ENCODE data around the gene P3H2. TPM values are rescaled to one million over a fixed set of nuclear protein-coding genes. Genes with fewer than 3 reads are reported as not detected.
A peak's percentile ranks its signal among the peaks of the same experiment; 100 is the strongest.

P3H2 gene
- total and polyA plus RNA-seq, 2 of the 4 experiments (the other 2 are of a cell fraction): 54.7 to 64.3 TPM

DNA sequence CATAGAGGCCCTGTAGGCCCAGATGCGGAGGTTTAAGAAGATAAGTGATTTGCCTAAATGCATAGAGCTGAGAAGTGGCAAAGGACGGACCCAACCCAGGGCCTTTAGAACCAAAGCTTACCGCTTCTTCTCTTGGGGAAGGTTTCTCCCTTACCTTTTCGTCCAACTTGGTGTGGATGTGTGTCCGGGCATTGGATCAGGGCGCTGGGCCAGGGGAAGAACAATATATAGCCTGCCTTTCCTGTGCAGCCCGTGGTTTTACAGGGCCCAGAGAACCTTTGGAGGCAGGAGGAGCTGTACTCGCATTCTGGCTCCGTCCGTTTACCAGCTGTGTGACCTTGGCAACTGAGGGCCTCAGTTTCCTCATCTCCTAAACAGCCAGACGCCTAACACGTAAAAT, 686 bp upstream of the P3H2 start:
- Histone ChIP-seq H3K4me3 (ENCODE audit: insufficient read depth, low read depth, low read length) (no peak overlapping the region), H4K20me1 (ENCODE audit: insufficient read depth, low read length) (peaks cover 11% of the 10 kb centered on the region; the same call in 1 of the 2 replicates), H2BK5ac (ENCODE audit: low read depth, low read length, poor library complexity, severe bottlenecking) (peak overlapping the region; percentile 54), H2BK120ac (ENCODE audit: low read depth, low read length) (peak overlapping the region; percentile 62; the same call in 1 of the 2 replicates), H4K5ac (ENCODE audit: low read depth, low read length) (peak overlapping the region; percentile 63; the same call in 1 of the 2 replicates), H3K56ac (ENCODE audit: extremely low read depth, insufficient read depth, low read length) (no peak overlapping the region), H3K79me1 (ENCODE audit: low read depth in 1 of 2, low read length in 2 of 2) (peaks cover 8 to 45% of the 10 kb centered on the region in 2 experiments; a peak in 3 of 4 replicates), H3K14ac (replicated peaks; ENCODE audit: low read depth, low read length) (peak overlapping the region; percentile 22; the same call in 1 of the 2 replicates), H2AK9ac (replicated peaks; ENCODE audit: low read depth, low read length, poor library complexity) (peak overlapping the region; percentile 25), H3K4ac (ENCODE audit: low read depth, low read length) (peak overlapping the region; percentile 72), H2AK5ac (ENCODE audit: low read depth, low read length) (peak overlapping the region; percentile 80), H3K4me2 (ENCODE audit: low read depth, low read length) (peak overlapping the region; percentile 37; the same call in 1 of the 2 replicates), H2AFZ (replicated peaks; ENCODE audit: low read length, poor library complexity) (peak overlapping the region; percentile 4), H3K18ac (ENCODE audit: low read depth, low read length) (peak overlapping the region; percentile 37; the same call in 1 of the 2 replicates), H3K23ac (ENCODE audit: low read depth, low read length) (peak overlapping the region; percentile 16; the same call in 1 of the 2 replicates), H3K9me3 (ENCODE audit: control insufficient read depth, insufficient read depth, low read length) (no peaks in the 10 kb centered on the region), H2BK20ac (ENCODE audit: low read depth, low read length) (peak overlapping the region; percentile 54), H3K27ac (ENCODE audit: insufficient read depth, low read length) (no peak overlapping the region), H4K91ac (ENCODE audit: insufficient read depth, low read depth, low read length) (peak overlapping the region; percentile 11; the same call in 1 of the 2 replicates), H3K9me1 (ENCODE audit: insufficient read depth, low read length) (peaks cover 11% of the 10 kb centered on the region), H3K27me3 (ENCODE audit: control insufficient read depth, insufficient read depth, low read length) (no peaks in the 10 kb centered on the region), H3K9ac (ENCODE audit: low read depth, low read length) (no peak overlapping the region), H3K4me1 (ENCODE audit: control insufficient read depth, insufficient read depth, low read length) (peaks cover 13% of the 10 kb centered on the region), H4K8ac (ENCODE audit: low read depth in 2 of 2, low read length in 2 of 2) (peak overlapping the region; percentile 18 to 35; a peak in 2 of 4 replicates), H3K36me3 (ENCODE audit: control insufficient read depth, insufficient read depth, low read length) (no peaks in the 10 kb centered on the region), H2BK15ac (ENCODE audit: low read depth, low read length) (no peak overlapping the region; the same call in 1 of the 3 replicates)
- 100% methylated on average over 2 of the region's 12 CpGs; no CpG with 5 or more reads in 1 of the 2 experiments for WGBS, 2 experiments (ENCODE audit: extremely low coverage in 2 of 2, insufficient read length in 1 of 2)
- DNase-seq: no peak
- intact Hi-C loops (cut with micrococcal nuclease): loop anchor here (2.0 to 5.0 kb wide), 3 partner anchors 45 to 301 kb away; no protein-coding TSS in a partner anchor
- POLR2A ChIA-PET (ENCODE audit: unreplicated experiment): interaction anchor here (1.1 kb wide), 1 partner anchor 74 kb away, joined by 8 read pairs; no protein-coding TSS in a partner anchor
- no TSS peak for BruUV-seq (replicated peaks)
- in situ Hi-C loops (cut with MboI; ENCODE audit: low sequenced_read_pairs): no loop called here
- CTCF ChIA-PET: interaction anchor here (0.6 to 1.6 kb wide), 10 partner anchors 10 to 224 kb away, joined by 3 to 6 read pairs (median 4); no protein-coding TSS in a partner anchor
- ATAC-seq (ENCODE audit: low read depth): no peak
- dilution Hi-C loops (cut with HindIII; ENCODE audit: low sequenced_read_pairs, unreplicated experiment): no loop called here
- no peak for TF ChIP-seq CEBPB (IDR thresholded peaks at IDR 0.05; ENCODE audit: low read depth, low read length)
- TF ChIP-seq MAFK (IDR thresholded peaks at IDR 0.05; ENCODE audit: low read depth, low read length): no peak
- no peak for TF ChIP-seq RFX5 (IDR thresholded peaks at IDR 0.05; ENCODE audit: low read depth, low read length)
- no peak for TF ChIP-seq FOS (IDR thresholded peaks at IDR 0.05; ENCODE audit: low read depth, low read length)
- no peak for TF ChIP-seq RAD21 (IDR thresholded peaks at IDR 0.05; ENCODE audit: low read length)
- TF ChIP-seq, protein P1, sequence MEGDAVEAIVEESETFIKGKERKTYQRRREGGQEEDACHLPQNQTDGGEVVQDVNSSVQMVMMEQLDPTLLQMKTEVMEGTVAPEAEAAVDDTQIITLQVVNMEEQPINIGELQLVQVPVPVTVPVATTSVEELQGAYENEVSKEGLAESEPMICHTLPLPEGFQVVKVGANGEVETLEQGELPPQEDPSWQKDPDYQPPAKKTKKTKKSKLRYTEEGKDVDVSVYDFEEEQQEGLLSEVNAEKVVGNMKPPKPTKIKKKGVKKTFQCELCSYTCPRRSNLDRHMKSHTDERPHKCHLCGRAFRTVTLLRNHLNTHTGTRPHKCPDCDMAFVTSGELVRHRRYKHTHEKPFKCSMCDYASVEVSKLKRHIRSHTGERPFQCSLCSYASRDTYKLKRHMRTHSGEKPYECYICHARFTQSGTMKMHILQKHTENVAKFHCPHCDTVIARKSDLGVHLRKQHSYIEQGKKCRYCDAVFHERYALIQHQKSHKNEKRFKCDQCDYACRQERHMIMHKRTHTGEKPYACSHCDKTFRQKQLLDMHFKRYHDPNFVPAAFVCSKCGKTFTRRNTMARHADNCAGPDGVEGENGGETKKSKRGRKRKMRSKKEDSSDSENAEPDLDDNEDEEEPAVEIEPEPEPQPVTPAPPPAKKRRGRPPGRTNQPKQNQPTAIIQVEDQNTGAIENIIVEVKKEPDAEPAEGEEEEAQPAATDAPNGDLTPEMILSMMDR (conservative IDR thresholded peaks at IDR 0.05; ENCODE audit: low read depth, low read length): no peak
- TF ChIP-seq BHLHE40 (IDR thresholded peaks at IDR 0.05; ENCODE audit: low read depth, low read length): no peak
- TF ChIP-seq NFE2L2 (IDR thresholded peaks at IDR 0.05; ENCODE audit: low read depth, low read length): no peak
- no peak for TF ChIP-seq RCOR1 (IDR thresholded peaks at IDR 0.05; ENCODE audit: insufficient replicate concordance, low read length)
- no peak for TF ChIP-seq MAZ (IDR thresholded peaks at IDR 0.05; ENCODE audit: borderline replicate concordance, low read depth, low read length)
- TF ChIP-seq POLR2A (IDR thresholded peaks at IDR 0.05; ENCODE audit: low read depth, low read length): no peak
- no peak for TF ChIP-seq ELK1 (IDR thresholded peaks at IDR 0.05; ENCODE audit: borderline replicate concordance, low read depth, low read length)
- TF ChIP-seq CHD1 (IDR thresholded peaks at IDR 0.05; ENCODE audit: low read depth, low read length): no peak
- TF ChIP-seq SMC3 (IDR thresholded peaks at IDR 0.05; ENCODE audit: low read depth, low read length): no peak
- TF ChIP-seq MXI1 (IDR thresholded peaks at IDR 0.05; ENCODE audit: borderline replicate concordance, low read depth, low read length): no peak

Data from IMR-90 (cell line).